Panc1 (cell line): ENCODE measurements around the gene MMP19. TPM values are rescaled to one million over a fixed set of nuclear protein-coding genes. Genes with fewer than 3 reads are reported as not detected.

Experiments used
- ATAC-seq: fragments of 200-7000 bp; cut with Tn5 transposase; 2 replicates; pipeline ENCODE4 v1.9.1; 2020; ENCODE audit warnings: mild to moderate bottlenecking, moderate library complexity
- BruUV-seq: library from RNA; stranded (reverse); fragments of 400-500 nt; replicated peaks from 2 replicates; lab custom pipeline; 2021; lab: Mats Ljungman, UMichigan
- CTCF ChIA-PET: fragments of 300-600 bp; sonication (Branson Sonifier 250); formaldehyde crosslinking; loops from one replicate; lab custom pipeline; 2022; ENCODE audit warnings: antibody characterized with exemption; lab: Charles Lee
- POLR2A ChIA-PET: fragments of 300-600 bp; sonication (Branson Sonifier 250); formaldehyde crosslinking; loops from one replicate; lab custom pipeline; 2022; ENCODE audit warnings: antibody characterized with exemption; lab: Charles Lee
- DNase-seq: peaks from one replicate; pipeline ENCODE4 v3.0.0-alpha.2; 2010; ENCODE audit warnings: low read depth, low spot score
- H3K27ac ChIP-seq: 2 replicates; pipeline ENCODE4 v1.5.1; 2011; ENCODE audit warnings: mild to moderate bottlenecking, low read length, inconsistent platforms
- H3K27me3 ChIP-seq: fragments of 200-500 bp; sonication (Bioruptor generic); 2 replicates; pipeline ENCODE4 v1.6.0; 2014; ENCODE audit warnings: low read length, inconsistent platforms; ENCODE audit not compliant: control insufficient read depth, insufficient read depth
- H3K36me3 ChIP-seq: fragments of 200-500 bp; sonication (Bioruptor generic); 2 replicates; pipeline ENCODE4 v1.5.1; 2014; ENCODE audit warnings: inconsistent platforms, mild to moderate bottlenecking, low read length, moderate library complexity; ENCODE audit not compliant: control insufficient read depth, insufficient read depth
- H3K4me1 ChIP-seq: 2 replicates; pipeline ENCODE4 v1.5.1; 2011; ENCODE audit warnings: inconsistent platforms, mild to moderate bottlenecking, low read length, moderate library complexity; ENCODE audit not compliant: control insufficient read depth, insufficient read depth
- H3K4me3 ChIP-seq, 2 experiments: 2 replicates each; pipeline ENCODE4 v1.5.1; 2011 to 2012; ENCODE audit warnings: low read depth in 2 of 2, low read length in 2 of 2, mild to moderate bottlenecking in 2 of 2, inconsistent platforms in 1 of 2, moderate library complexity in 1 of 2
- H3K9me3 ChIP-seq: fragments of 200-500 bp; sonication (Bioruptor generic); 2 replicates; pipeline ENCODE4 v1.5.1; 2014; ENCODE audit warnings: low read depth, mild to moderate bottlenecking, inconsistent platforms, low read length, moderate library complexity; ENCODE audit not compliant: control insufficient read depth, insufficient read depth
- POLR2AphosphoS5 ChIP-seq: IDR thresholded peaks from 2 replicates; pipeline ENCODE4 v1.6.1; 2012; ENCODE audit warnings: mild to moderate bottlenecking, low read depth, low read length, moderate library complexity
- SIN3A ChIP-seq: IDR thresholded peaks from 2 replicates; pipeline ENCODE4 v1.6.1; 2012; ENCODE audit warnings: low read depth, mild to moderate bottlenecking, low read length, moderate library complexity, borderline replicate concordance; ENCODE audit not compliant: insufficient read depth
- TCF7L2 ChIP-seq: IDR thresholded peaks from 2 replicates; pipeline ENCODE4 v1.6.1; 2011; ENCODE audit warnings: mild to moderate bottlenecking, low read depth, low read length, inconsistent platforms
- in situ Hi-C: cut with HindIII; loops from 2 replicates; pipeline ENCODE4 v1.10.0; 2016; ENCODE audit warnings: low sequenced_read_pairs, low pct_unique_long_range_greater_than_20kb
- intact Hi-C: fragments of 100-400 bp; cut with micrococcal nuclease; formaldehyde crosslinking; loops from one replicate; pipeline ENCODE4 v1.10.0; 2022; ENCODE audit not compliant: unreplicated experiment
- total RNA-seq: library from RNA; stranded (reverse); gene quantifications from one replicate; pipeline ENCODE4 v1.2.1, GENCODE V29; 2021; ENCODE audit not compliant: unreplicated experiment
- TF ChIP-seq, protein P1 (sequence below): fragments of 450-650 bp; IDR thresholded peaks from 2 replicates; pipeline ENCODE4 v1.5.1; 2017; ENCODE audit warnings: mild to moderate bottlenecking
- TF ChIP-seq, protein P2 (sequence below), 2 experiments: IDR thresholded peaks; 2 replicates each; pipeline ENCODE4 v1.6.1; 2011 to 2012; ENCODE audit warnings: low read depth in 2 of 2, control low read depth in 1 of 2, low read length in 1 of 2, mild to moderate bottlenecking in 1 of 2, moderate library complexity in 1 of 2; ENCODE audit not compliant: insufficient read depth in 1 of 2

MMP19 gene
- total RNA-seq, 1 experiment from 2014 or later, result 0.05 TPM

DNA sequence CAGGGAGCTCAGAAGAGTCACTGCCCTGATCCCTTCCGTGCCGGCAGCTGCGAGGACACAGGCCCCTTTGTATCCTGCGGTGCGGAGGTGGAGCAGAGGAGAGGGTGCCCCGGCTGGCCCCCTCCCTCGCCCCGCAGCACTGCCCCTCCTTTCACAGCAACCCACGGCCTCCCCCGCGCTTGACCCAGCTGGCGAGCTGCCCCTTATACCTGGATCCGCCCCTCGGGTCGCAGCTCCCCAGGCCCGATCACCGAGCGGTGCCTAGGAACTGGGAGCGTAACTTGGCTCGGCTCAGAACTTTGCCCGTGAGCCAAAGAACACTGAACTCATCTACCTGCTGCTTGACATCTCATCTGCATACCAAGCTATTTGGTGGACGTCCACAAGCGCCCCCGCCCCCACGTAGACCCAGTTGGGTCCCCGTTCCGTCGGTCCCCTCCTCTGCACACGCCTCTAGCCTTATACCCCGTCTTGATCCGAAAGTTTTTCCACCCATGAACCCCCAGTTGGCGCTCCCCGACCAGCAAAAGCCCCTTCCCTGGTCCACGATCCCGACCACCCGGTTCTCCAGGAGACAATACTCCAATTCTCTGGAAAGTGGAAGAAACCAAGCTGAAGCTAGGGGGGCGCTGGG lies 12.7 kb downstream of the MMP19 start:
- ATAC-seq, result peak; percentile 70
- TF ChIP-seq, protein P1, sequence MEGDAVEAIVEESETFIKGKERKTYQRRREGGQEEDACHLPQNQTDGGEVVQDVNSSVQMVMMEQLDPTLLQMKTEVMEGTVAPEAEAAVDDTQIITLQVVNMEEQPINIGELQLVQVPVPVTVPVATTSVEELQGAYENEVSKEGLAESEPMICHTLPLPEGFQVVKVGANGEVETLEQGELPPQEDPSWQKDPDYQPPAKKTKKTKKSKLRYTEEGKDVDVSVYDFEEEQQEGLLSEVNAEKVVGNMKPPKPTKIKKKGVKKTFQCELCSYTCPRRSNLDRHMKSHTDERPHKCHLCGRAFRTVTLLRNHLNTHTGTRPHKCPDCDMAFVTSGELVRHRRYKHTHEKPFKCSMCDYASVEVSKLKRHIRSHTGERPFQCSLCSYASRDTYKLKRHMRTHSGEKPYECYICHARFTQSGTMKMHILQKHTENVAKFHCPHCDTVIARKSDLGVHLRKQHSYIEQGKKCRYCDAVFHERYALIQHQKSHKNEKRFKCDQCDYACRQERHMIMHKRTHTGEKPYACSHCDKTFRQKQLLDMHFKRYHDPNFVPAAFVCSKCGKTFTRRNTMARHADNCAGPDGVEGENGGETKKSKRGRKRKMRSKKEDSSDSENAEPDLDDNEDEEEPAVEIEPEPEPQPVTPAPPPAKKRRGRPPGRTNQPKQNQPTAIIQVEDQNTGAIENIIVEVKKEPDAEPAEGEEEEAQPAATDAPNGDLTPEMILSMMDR, result no peak
- TF ChIP-seq TCF7L2, result 0 out of 2 replicates have a peak, but pooled peaks have one; percentile 41
- H3K4me3 ChIP-seq, result peak overlapping the region; percentile 75 to 92
- DNase-seq, result no peak
- ChIA-PET POLR2A (interaction anchor here (0.6 to 2.0 kb wide), 6 partner anchors 10 to 1702 kb away, joined by 3 to 21 read pairs (median 7); partner anchors contain the start of genes ORMDL2 and SARNP), CTCF (interaction anchor here (0.6 to 1.0 kb wide), 4 partner anchors 9 to 280 kb away, joined by 3 to 6 read pairs (median 4); no protein-coding TSS in a partner anchor)
- intact Hi-C loops (loop anchor here (2.0 kb wide), 1 partner anchor 97 kb away; the partner anchor contains the start of gene PYM1), in situ Hi-C loops (no loop called here)
- peaks cover 24% of the 10 kb centered on the region for H3K4me1 ChIP-seq
- TSS peak; percentile 80 for BruUV-seq
- peaks cover 6% of the 10 kb centered on the region; the same call in 1 of the 2 replicates for H3K36me3 ChIP-seq
- peak overlapping the region; percentile 92 for H3K27ac ChIP-seq
- H3K9me3 ChIP-seq, result no peaks in the 10 kb centered on the region
- no peaks in the 10 kb centered on the region for H3K27me3 ChIP-seq

DNA sequence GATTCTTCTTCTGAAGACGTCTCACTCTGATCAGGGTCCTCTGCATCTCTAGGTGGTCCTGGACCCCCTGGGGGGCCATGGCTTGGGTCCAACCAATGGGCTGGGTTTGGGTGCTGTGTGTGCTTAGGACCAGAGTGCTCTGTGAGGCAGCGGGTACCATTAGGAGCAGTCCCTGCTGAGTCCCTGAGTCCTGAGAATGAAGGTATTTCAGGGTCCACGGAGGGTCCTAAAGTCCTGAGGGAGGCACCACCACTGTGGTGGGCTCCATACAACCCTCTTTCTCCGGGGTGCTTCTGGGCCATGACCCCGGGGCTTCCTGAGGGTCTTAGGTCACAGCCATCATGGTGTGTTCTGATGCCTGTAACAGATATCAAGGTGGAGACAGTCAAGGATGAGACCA lies 14.4 kb downstream of the MMP19 start:
- peak overlapping the region; percentile 75 to 92 for H3K4me3 ChIP-seq
- intact Hi-C loops, result loop anchor here (2.0 kb wide), 1 partner anchor 98 kb away; the partner anchor contains the start of gene PYM1
- H3K9me3 ChIP-seq, result no peaks in the 10 kb centered on the region
- peaks cover 24% of the 10 kb centered on the region for H3K4me1 ChIP-seq
- H3K27me3 ChIP-seq, result no peaks in the 10 kb centered on the region
- H3K36me3 ChIP-seq, result peaks cover 6% of the 10 kb centered on the region; the same call in 1 of the 2 replicates
- in situ Hi-C loops, result no loop called here
- H3K27ac ChIP-seq, result peak overlapping the region; percentile 96
- DNase-seq (no peak), ATAC-seq (no peak)
- ChIA-PET POLR2A (interaction anchor here (0.9 to 1.0 kb wide), 2 partner anchors 130 to 1924 kb away, joined by 10 to 12 read pairs; partner anchors contain the start of gene CDK4), CTCF (no interaction called here)
- TF ChIP-seq, protein P2, sequence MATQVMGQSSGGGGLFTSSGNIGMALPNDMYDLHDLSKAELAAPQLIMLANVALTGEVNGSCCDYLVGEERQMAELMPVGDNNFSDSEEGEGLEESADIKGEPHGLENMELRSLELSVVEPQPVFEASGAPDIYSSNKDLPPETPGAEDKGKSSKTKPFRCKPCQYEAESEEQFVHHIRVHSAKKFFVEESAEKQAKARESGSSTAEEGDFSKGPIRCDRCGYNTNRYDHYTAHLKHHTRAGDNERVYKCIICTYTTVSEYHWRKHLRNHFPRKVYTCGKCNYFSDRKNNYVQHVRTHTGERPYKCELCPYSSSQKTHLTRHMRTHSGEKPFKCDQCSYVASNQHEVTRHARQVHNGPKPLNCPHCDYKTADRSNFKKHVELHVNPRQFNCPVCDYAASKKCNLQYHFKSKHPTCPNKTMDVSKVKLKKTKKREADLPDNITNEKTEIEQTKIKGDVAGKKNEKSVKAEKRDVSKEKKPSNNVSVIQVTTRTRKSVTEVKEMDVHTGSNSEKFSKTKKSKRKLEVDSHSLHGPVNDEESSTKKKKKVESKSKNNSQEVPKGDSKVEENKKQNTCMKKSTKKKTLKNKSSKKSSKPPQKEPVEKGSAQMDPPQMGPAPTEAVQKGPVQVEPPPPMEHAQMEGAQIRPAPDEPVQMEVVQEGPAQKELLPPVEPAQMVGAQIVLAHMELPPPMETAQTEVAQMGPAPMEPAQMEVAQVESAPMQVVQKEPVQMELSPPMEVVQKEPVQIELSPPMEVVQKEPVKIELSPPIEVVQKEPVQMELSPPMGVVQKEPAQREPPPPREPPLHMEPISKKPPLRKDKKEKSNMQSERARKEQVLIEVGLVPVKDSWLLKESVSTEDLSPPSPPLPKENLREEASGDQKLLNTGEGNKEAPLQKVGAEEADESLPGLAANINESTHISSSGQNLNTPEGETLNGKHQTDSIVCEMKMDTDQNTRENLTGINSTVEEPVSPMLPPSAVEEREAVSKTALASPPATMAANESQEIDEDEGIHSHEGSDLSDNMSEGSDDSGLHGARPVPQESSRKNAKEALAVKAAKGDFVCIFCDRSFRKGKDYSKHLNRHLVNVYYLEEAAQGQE (IDR thresholded peaks at IDR 0.05; ENCODE audit: insufficient read depth in 1 of 2, low read depth in 2 of 2, low read length in 1 of 2), result no peak
- TF ChIP-seq POLR2AphosphoS5, result no peak
- no peak for TF ChIP-seq SIN3A
- TF ChIP-seq TCF7L2, result no peak
- TF ChIP-seq, protein P1, result no peak
- no TSS peak for BruUV-seq
